Measurements from ENCODE around the gene SYMPK. TPM values are rescaled to one million over a fixed set of nuclear protein-coding genes. Genes with fewer than 3 reads are reported as not detected.

Gene SYMPK
- total RNA-seq, 2 experiments from 2014 or later, result 117 to 124 TPM

GRCh38 chr19:45799541-45799940 lies 63.4 kb downstream of the SYMPK start:
- CTCF ChIA-PET, result interaction anchor here (0.9 to 4.4 kb wide), 16 partner anchors 10 to 90 kb away, joined by 3 to 43 read pairs (median 3); partner anchors contain the start of gene SIX5
- POLR2A ChIA-PET, result interaction anchor here (1.2 kb wide), 1 partner anchor 29 kb away, joined by 7 read pairs; no protein-coding TSS in a partner anchor

DNA sequence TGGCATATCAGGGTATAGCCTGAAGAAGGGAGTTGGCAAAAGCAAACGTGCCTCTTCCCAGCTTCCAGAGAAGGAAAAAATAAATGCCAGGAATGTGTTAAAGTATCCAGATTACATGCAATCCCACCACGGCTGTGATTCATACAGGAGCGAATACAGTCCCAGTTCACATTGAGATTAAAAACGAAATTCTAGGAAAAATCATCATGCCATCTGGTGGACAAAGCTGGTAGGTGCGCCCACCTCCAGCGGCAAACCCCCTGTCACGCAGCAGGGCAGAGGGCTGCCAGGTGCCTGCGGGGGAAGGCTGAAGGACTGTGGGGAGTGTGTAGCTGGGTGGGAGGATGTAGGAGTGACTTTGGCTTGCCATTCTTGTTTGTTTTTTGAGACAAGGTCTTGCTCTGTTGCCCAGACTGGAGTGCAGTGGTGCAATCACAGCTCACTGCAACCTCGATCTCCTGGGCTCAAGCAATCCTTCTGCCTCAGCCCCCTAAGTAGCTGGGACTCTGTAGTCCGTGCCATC lies 63.9 kb downstream of the SYMPK start:
- ChIA-PET POLR2A (interaction anchor here (1.2 kb wide), 1 partner anchor 29 kb away, joined by 7 read pairs; no protein-coding TSS in a partner anchor), CTCF (interaction anchor here (0.9 to 4.4 kb wide), 17 partner anchors 9 to 90 kb away, joined by 3 to 43 read pairs (median 3); partner anchors contain the start of gene SIX5)

DNA sequence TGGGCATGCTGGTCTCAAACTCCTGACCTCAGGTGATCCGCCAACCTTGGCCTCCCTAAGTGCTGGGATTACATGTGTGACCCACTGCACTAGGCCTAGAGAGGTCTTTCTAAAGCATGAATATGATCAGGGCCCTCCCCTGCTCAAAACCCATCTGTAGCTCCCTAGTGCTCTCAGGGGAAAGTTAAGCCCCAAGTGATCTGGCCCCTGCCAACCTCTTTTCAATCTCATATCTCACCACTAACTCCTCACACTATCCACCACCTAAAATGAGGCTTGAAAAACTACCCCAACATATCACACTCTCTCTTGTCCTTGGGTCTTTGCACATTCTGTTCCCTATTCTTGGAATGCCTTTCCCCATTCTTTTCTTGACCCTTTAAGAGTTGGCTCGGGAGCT lies 68.3 kb downstream of the SYMPK start:
- ChIA-PET CTCF (interaction anchor here (1.2 kb wide), 2 partner anchors 9 to 25 kb away, joined by 3 to 7 read pairs; partner anchors contain the start of gene SIX5), POLR2A (interaction anchor here (1.1 kb wide), 1 partner anchor 26 kb away, joined by 3 read pairs; the partner anchor contains the start of gene SIX5)

DNA sequence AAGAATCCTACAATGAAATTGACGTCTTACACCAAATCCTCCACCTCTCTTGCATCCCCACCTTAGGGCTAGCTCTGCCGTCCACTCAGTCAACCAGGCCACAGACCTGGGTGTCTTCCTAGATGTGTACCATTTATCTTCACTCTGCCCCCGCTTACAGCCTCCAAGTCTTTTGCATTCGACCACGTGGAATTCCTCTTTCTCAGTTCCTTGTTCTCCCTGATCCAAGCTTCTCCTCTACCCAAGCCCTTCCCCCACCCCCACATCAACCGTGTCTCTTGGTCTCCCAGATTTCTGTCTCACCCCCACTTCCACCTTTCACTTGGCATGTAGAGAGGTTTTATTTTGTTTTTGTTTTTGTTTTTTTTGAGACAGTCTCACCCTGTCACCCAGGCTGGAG lies 69.1 kb downstream of the SYMPK start:
- ChIA-PET CTCF (interaction anchor here (1.2 kb wide), 1 partner anchor 10 kb away, joined by 3 read pairs; no protein-coding TSS in a partner anchor), POLR2A (no interaction called here)

DNA sequence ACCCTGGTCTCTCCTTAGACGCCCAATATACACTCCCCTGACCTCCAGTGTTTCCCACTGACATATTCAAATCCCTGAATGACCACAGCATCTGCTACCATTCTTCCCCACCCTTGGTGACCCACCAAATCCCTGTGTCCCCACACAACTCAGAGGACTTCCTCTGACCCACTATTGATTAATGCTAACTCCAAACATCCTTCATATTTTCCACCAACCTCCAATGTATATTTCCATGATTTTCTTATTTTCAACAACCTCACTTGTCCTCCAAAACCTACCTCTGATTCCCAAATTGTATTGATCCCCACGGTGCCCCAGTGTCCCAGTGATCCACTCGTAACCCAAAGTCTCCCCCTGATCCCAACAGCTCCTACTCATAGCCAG lies 69.8 kb downstream of the SYMPK start:
- ChIA-PET POLR2A (interaction anchor here (0.7 to 1.4 kb wide), 3 partner anchors 23 to 615 kb away, joined by 3 to 10 read pairs (median 6); partner anchors contain the start of genes BLOC1S3 and SIX5), CTCF (interaction anchor here (0.7 to 2.9 kb wide), 3 partner anchors 14 to 471 kb away, joined by 3 to 13 read pairs (median 7); partner anchors contain the start of gene SIX5)

- ChIA-PET POLR2A (interaction anchor here (0.6 to 1.4 kb wide), 4 partner anchors 23 to 614 kb away, joined by 3 to 10 read pairs (median 5); partner anchors contain the start of genes BLOC1S3 and SIX5), CTCF (interaction anchor here (0.7 to 2.9 kb wide), 4 partner anchors 10 to 472 kb away, joined by 3 to 13 read pairs (median 6); partner anchors contain the start of genes DMPK and SIX5)
Measured at GRCh38 chr19:45792470-45793177, 70.3 kb downstream of the SYMPK start, which contains the start of gene DMWD. TSS of gene DMWD (minus strand) at chr19:45792845. CDS start at chr19:45792756, 89 bp downstream.

GRCh38 chr19:45791744-45792469 lies 71.0 kb downstream of the SYMPK start:
- ChIA-PET POLR2A (interaction anchor here (0.5 to 1.4 kb wide), 3 partner anchors 12 to 335 kb away, joined by 3 to 10 read pairs (median 4); partner anchors contain the start of gene SIX5), CTCF (interaction anchor here (1.2 to 2.9 kb wide), 3 partner anchors 10 to 22 kb away, joined by 6 to 13 read pairs (median 7); partner anchors contain the start of genes DMPK and SIX5)

DNA sequence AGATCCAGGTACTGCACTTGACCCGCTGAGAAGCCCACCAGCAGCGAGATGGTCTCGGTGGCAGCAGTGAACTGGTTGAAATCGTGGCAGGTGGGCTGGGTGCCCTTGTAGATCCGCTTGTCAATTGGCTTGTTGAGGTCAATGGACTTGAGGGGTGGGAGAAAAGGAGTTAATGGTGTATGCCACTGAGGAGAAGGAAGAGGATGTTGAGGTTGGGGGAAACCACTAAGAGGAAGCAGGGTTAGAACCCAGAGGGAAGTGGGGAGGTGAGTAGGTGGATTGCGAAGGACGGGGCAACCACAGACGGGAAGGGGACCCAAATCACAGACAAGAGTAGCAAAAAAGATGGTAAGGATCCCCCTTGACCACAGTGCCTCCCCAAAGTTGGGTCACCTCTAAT lies 72.0 kb downstream of the SYMPK start:
- ChIA-PET POLR2A (interaction anchor here (0.5 kb wide), 1 partner anchor 13 kb away, joined by 3 read pairs; no protein-coding TSS in a partner anchor), CTCF (interaction anchor here (1.1 to 2.9 kb wide), 3 partner anchors 12 to 21 kb away, joined by 3 to 13 read pairs (median 4); partner anchors contain the start of gene SIX5)

GRCh38 chr19:45789035-45789786 lies 73.7 kb downstream of the SYMPK start:
- ChIA-PET POLR2A (no interaction called here), CTCF (interaction anchor here (0.7 to 1.2 kb wide), 4 partner anchors 10 to 19 kb away, joined by 3 to 5 read pairs (median 3); partner anchors contain the start of gene SIX5)

DNA sequence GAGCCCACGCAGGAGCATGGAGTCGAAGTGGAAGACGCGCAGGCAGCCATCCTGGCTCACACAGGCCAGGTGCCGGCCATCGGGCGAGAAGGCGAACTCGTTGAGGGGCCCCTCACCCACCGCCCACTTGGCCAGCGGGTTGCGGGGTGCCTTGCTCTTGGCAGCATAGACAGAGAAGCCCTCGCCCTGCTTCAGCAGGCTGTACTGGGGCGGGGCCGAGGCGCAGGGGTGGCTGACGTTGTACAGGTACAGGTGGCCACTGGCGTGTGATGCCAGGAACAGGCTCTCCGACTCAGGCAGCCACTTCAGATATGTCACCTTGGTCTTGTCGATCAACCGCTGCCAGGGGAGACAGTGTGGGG lies 76.4 kb downstream of the SYMPK start:
- CTCF ChIA-PET, result no interaction called here
- POLR2A ChIA-PET, result interaction anchor here (0.5 kb wide), 1 partner anchor 143 kb away, joined by 5 read pairs; no protein-coding TSS in a partner anchor

- ChIA-PET CTCF (no interaction called here), POLR2A (interaction anchor here (0.5 kb wide), 1 partner anchor 144 kb away, joined by 5 read pairs; no protein-coding TSS in a partner anchor)
Measured at GRCh38 chr19:45785781-45786532, 77.0 kb downstream of the SYMPK start.

DNA sequence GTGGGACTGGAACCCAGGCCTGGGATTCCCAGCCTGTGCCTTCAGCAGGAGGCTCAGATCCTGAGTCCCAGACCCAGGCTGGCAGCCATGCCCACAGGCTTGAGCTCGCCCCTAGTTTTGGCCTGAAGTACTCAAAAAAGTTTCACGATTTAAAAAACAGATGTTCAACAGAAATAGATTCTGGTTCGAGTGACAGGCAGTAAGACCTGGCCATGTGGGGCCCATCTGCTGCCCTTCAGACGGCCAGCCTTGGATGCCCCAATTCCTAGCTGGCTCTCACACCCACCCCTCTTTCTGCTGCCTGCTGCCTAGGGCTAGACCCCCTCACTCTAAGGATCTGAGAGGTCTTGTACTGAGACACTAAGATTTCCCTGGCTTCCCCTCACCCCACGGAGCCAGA lies 77.8 kb downstream of the SYMPK start:
- ChIA-PET CTCF (interaction anchor here (0.8 to 1.5 kb wide), 2 partner anchors 14 to 32 kb away, joined by 3 to 4 read pairs; no protein-coding TSS in a partner anchor), POLR2A (no interaction called here)

GRCh38 chr19:45784096-45784495 lies 78.9 kb downstream of the SYMPK start:
- ChIA-PET POLR2A (no interaction called here), CTCF (interaction anchor here (1.5 kb wide), 1 partner anchor 15 kb away, joined by 3 read pairs; no protein-coding TSS in a partner anchor)

DNA sequence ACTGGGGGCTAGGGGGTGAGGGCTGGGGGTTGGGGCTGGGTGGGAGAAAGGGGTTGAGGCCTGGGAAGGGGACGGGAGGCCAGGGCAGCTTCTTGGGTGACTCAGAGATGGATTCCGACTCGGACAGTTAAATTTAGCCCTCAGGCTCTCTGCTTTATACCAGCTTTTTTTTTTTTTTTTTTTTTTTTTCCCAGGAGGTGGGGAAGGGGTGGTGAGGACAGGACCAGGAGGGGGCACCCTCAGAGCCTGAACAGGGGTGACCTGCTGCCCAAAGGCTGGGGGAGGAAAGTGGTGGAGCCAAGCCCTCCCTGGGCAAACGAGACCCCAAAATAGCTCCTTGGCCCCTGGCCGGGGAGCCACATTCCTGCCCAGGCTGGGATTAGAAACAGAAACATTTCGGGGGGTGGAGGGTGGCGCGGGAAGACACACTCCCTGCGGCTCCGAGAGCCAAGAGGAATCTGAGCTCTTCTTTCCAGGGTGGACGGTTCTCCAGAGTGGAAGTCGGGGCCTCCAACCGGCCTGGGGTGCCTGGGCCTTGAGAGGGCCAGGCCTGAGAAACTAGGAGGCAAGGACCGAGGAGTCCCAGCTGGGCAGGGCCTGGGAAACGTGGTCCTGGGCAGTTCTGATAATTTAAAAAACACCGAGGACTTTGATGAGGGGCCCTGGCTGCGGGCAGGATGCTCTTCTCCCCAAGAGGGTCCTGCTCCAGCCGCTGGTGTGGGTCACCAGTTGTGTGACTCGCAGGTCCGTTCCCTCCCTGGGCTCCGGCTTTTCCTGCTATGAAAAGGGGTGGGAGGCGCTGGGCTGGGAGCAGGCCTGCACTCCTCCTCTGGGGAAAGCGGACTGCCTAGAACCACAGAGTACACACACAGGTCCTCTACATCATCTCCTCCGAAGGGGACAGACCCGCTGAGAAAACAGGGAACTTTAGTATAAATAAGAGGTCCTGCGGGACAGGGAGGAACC lies 79.8 kb downstream of the SYMPK start:
- POLR2A ChIA-PET, result interaction anchor here (0.5 to 0.6 kb wide), 4 partner anchors 39 to 1144 kb away, joined by 3 to 6 read pairs (median 3); partner anchors contain the start of gene FBXO46
- CTCF ChIA-PET, result interaction anchor here (0.6 to 1.7 kb wide), 3 partner anchors 9 to 66 kb away, joined by 3 to 6 read pairs (median 3); partner anchors contain the start of gene DMWD

GRCh38 chr19:45782162-45782691 lies 80.7 kb downstream of the SYMPK start, which contains the start of gene DMPK:
TSS of gene DMPK (minus strand) at chr19:45782490. CDS start at chr19:45782352, 138 bp downstream.
- POLR2A ChIA-PET, result interaction anchor here (0.5 to 1.6 kb wide), 4 partner anchors 13 to 1145 kb away, joined by 3 to 7 read pairs (median 4); partner anchors contain the start of gene SIX5

More at GRCh38 chr19:45782162-45782691, 80.7 kb downstream of the SYMPK start, which contains the start of gene DMPK:
- CTCF ChIA-PET, result interaction anchor here (0.6 to 1.7 kb wide), 5 partner anchors 8 to 66 kb away, joined by 3 to 6 read pairs (median 3); partner anchors contain the start of gene DMWD
